Measurements from ENCODE around the gene CMKLR1.

- TF ChIP-seq CTCF (IDR thresholded peaks at IDR 0.05) (no peak), ZFX (IDR thresholded peaks at IDR 0.05; ENCODE audit: borderline replicate concordance) (no peak)
Observed at GRCh38 chr12:108305520-108305919, 33.6 kb downstream of the CMKLR1 start.
